HPDE6-E6E7 (cell line): ENCODE data around the gene SCAMP3.
"Not testable (repeated sequence)": the region's sequence is repeated elsewhere in the genome, so short reads cannot be mapped to it uniquely, and the experiment has no call there.

Experiments
- DNase-seq: peaks from one replicate; pipeline ENCODE4 v3.0.0; 2011; ENCODE audit warnings: missing footprints; ENCODE audit errors: extremely low spot score

Gene SCAMP3

GRCh38 chr1:155254714-155255242, 7.4 kb downstream of the SCAMP3 start:
- DNase-seq: no peak

DNA sequence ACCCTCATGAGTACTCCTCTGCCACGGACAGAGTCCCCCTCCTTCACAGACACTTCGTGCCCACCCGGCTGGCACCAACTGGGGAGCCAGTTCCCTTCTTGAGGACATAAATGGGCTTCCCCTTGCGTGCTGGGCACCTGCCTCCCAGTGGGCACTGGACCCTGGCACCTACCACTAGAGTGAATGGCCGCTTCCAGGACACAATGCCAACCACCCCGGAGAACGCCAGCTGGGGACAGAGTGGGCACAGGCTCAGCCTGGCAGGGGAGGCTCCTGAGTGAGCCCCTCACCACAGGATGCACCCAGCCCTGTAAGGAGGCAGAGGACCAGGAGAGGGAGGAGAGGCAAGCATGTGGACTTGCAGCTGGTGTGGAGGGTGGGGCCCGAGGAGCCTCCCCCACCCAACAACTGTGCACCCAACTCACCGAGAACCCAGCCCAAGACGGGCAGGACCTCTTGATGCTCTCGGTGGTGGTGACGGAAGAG, 7.9 kb downstream of the SCAMP3 start:
- no peak for DNase-seq

DNA sequence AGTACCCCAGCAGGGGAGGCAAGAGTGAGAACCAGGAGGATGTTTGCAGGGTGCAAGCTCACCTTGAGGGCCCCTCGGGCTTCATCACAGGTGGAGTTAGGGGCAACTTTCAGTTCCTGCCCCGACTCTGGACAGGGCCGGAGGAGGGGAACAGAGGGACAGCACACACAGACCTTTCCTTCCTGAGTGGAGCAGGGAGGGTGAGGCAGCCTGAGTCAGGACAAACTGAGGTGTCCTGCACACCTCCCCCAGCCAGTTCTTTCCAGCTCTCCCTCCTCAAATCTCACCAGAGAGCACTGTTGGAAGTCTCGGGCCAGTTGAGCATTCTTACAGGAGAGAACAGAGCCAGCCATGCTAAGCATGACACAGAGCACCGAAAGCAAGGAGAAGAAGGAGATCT, 8.4 kb downstream of the SCAMP3 start:
- no peak for DNase-seq

GRCh38 chr1:155253208-155253607, 9.0 kb downstream of the SCAMP3 start:
- no peak for DNase-seq

GRCh38 chr1:155251566-155251965, 10.6 kb downstream of the SCAMP3 start:
- DNase-seq: no peak

DNA sequence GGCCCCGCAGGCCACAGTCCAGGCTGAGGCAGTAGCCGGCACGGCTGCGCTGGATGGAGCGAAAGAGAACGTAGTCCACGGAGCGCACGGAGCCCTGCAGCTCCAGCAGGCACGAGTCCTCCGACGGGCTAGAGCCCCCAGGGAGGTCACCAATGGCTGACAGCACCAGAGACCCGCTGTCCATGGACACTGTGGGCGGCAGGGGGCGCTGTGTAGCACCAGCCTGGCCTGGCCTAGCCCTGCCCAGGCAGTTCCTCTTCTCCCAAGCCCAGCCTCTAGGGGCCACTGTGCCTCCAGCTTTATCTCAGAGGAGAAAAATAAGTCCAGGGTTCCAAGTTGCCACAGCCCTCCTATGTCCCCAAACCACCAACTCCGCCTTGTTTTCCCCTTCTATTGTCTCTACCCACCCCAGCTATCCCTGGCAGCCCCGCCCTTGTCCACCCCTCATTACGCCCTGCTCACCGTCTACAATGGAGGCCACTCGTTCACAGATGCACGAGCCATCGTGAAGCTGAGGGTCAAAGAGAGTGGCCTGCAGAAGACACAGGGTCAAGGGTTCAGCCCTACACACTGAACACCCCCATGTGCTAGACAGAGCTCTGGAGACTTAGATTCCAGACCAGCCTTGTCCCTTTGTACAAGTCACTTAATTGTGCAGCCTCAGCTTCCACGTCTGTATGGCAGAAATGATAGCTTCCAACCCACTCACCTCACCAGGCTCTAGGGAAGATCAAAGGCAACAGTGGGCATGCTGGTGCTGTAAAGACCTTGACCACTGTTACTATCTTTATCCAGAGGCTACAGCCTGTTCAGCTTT, 11.3 kb downstream of the SCAMP3 start:
- peak; percentile 95 for DNase-seq

- DNase-seq: no peak
Observed at GRCh38 chr1:155250246-155250632, 11.9 kb downstream of the SCAMP3 start.

DNA sequence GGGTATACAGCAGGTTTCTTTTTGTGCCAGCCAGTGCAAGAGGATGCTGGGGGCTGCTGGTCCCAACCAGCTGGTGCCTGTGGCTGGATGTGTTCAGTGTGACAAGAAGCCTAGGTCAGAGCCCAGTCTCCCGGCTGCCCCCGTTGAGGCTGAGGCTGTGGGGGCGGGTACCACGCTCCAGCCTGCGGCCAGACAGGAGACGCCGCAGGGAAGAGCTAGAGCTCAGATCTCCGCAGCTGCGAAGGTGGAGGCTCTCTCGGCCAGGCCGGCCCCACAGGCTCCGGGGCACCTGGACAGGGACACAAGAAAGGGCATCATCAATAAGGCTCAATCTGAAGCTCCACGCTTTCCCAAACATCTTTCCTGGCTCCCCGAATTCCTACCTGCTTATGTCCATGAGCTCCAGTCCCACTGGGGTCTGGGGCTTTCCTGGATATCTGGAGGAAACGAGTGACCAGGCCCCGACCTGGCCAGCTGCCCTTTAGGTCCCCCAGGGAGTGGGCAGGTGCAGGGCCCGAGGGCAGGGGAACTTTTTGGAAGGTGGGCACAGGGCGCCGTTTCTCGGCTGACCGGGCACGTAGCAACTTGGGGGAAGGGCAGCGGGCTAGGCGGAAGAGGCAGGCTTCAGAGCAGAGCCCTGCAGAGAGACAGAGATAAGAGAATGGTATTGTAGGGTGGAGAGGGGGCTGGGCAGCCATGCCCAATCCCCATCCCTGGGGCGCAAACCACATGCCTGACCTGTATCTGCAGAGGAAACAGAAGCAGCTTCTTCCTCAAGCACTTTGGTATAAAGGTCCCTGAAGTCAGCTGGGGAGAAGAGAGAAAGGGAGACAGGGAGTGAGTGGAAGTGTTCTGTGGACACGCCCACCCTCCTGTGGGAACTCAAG, 14.2 kb downstream of the SCAMP3 start:
- DNase-seq: no peak

DNA sequence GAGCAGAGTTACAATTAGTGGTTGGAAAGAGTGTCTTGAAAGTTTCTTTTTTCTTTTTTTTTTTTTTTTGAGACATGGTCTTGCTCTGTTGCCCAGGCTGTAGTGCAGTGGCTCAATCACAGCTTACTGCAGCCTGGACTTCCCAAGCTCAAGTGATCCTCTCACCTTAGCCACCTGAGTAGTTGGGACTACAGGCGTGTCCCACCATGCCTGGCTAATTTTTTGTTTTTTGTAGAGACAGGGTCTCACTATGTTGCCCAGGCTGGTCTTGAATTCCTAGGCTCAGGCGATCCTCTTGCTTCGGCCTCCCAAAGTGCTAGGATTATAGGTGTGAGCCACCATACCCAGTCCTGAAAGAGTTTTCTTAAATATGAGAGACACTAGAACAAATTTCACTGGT, 15.4 kb downstream of the SCAMP3 start:
- DNase-seq: not testable (repeated sequence)

DNA sequence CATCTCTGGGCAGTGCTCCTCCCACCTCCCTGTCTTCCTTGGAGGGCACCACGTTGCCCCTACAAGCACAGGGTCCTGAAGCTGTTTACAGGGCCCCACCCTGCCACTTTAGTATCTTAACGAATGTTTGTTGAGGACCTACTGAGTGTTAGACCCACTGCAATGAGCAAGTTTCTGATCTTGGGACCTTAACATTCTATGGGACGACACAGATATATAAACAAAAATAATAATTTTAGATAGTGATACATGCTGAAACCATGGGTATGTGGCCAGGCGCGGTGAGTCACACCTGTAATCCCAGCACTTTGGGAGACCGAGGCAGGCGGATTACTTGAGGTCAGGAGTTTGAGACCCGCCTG, 17.0 kb downstream of the SCAMP3 start:
- no peak for DNase-seq

DNA sequence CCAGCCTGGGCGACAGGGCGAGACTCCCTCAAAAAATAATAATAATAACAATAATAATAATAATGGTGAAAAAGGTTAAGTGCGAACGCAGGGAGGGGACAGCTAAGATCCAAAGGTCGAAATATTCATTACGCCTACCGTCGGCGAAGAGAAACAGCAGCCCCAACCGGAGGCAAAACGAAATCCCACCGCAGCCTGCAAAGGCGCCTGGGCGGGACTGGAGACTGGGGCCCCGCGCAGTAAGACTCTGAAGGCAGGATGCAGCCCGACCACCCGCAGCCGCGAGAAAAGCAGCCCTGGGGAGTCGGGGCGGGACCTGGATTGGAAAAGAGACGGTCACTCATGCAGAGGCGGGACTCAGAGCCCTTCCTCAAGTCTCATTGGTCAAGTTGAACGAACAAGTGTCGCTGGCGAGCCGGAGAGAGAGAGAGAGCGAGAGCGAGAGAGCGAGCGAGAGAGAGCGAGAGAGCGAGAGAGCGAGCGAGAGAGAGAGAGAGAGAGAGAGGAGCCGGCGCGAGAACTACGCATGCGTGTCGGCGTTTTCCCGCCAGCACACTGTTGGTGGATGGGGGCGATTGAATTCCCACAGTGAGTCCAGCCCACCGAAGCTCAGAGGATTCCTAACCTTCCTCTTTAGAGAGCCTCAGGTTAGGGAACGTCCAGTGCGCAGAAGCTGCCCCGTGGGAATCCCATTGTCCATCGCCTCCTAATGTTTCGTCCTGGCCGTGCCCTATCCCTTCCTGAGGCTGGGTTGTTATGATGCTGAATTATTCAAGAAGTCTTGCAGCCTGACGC, 17.6 kb downstream of the SCAMP3 start:
- DNase-seq: peak; percentile 95

- DNase-seq: no peak
Observed at GRCh38 chr1:155242805-155243358, 19.3 kb downstream of the SCAMP3 start.

GRCh38 chr1:155241841-155242264, 20.3 kb downstream of the SCAMP3 start:
- DNase-seq: no peak

DNA sequence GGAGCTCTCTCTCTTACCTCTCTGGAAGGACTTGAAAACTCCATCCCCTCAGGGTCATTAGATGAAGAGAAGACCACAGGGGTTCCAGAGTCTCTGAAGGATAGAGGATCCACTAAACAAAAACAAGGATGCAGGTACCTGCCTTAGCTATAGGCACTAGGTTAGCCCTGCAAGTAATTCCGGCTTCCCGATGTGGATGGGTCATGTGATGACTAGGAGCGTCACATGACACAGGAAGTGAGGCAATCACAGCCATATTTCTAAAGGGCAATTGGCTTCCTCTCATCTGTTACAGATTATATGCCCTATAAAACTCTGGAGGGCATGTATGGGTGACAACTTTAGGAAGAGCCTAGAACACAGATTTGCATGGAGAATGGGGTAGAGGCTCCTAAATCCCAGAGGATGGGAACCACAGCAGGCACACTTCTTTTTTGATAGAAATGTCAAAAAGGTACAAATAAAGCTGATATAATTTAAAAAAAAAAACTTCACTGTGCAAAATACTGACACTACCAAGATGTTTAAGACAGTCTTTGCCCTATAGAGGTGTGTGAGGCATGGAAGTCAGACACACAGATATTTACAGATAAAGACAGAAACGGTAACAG, 21.0 kb downstream of the SCAMP3 start:
- DNase-seq: no peak

- DNase-seq: no peak
Observed at GRCh38 chr1:155236451-155236850, 25.7 kb downstream of the SCAMP3 start.

DNA sequence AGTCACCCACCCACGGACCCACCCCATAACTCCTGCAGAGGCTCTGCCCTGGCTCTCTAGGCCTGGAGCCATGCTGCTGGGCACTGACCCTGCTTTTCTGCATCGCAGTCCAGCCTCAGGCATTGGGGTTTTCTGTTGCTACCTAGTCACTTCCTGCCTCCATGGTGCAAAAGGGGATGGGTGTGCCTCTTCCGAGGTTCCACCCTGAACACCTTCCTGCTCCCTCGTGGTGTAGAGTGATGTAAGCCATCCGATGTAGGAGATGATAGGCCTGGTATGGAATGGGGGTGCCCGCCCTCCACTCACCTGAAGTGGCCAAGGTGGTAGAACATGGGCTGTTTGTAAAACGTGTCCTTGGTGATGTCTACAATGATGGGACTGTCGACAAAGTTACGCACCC, 26.8 kb downstream of the SCAMP3 start:
- DNase-seq: not testable (repeated sequence)

DNA sequence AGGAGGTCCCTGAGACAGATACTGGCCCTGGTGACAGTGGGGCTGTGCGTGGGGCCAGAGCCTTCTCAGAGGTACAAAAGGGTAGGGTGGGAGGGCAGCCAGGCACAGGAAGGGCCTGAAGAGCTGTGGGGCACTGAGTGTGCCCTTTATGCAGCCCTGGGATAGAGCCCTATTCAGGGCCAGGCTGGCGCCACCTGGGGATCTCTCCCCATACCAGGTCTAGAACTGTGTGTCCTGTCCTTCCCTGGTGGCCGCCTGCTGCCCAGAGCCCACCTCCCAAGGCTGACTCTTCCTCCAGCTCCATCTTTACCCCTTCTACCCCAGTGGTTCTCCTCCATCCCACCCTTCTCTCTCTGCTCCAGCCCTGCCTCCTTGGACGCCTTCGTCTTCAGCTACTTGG, 28.7 kb downstream of the SCAMP3 start:
- not testable (repeated sequence) for DNase-seq

- DNase-seq: not testable (repeated sequence)
Observed at GRCh38 chr1:155232001-155232978, 29.9 kb downstream of the SCAMP3 start.

GRCh38 chr1:155231302-155231701, 30.9 kb downstream of the SCAMP3 start:
- not testable (repeated sequence) for DNase-seq

- no peak for DNase-seq
Observed at GRCh38 chr1:155228096-155228427, 34.1 kb downstream of the SCAMP3 start.
